Thyroid gland (tissue), 4 donors: ENCODE results near the gene SIKE1.

Experiments
- POLR2A ChIP-seq, 2 donors: fragments of 450-650 bp; IDR thresholded peaks; one replicate each; pipeline ENCODE4 v1.6.1; 2017; ENCODE audit warnings: antibody characterized with exemption in 2 of 2, mild to moderate bottlenecking in 2 of 2, moderate library complexity in 1 of 2
- TF ChIP-seq, protein P1 (sequence below), 6 experiments: fragments of 200-600 bp in 3 of 6; fragments of 450-650 bp in 3 of 6; sonication (generic) in 3 of 6; IDR thresholded peaks; one replicate each; pipeline ENCODE4 v1.5.1; 2016 to 2019; ENCODE audit warnings: antibody characterized with exemption in 6 of 6, mild to moderate bottlenecking in 2 of 6, inconsistent platforms in 1 of 6, moderate library complexity in 1 of 6

DNA sequence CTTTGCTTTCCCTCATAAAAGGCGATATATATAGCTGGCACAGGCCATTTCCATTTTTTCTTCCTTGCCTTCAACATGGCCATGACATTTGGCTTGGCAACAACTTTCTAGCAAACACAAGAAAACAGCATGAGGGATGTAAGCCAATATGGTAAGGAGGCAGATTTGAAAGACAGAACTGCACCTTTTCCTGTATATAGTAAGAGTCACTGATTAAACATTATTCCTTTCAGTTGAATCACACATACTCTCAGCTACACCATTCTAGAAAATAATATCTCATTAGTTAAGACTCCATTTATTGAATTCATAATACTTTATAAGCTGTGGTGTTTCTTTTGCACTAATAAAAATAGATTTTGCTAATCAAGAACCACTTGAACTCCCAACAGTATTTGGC is 9.5 kb downstream of the SIKE1 start:
- TF ChIP-seq, protein P1, sequence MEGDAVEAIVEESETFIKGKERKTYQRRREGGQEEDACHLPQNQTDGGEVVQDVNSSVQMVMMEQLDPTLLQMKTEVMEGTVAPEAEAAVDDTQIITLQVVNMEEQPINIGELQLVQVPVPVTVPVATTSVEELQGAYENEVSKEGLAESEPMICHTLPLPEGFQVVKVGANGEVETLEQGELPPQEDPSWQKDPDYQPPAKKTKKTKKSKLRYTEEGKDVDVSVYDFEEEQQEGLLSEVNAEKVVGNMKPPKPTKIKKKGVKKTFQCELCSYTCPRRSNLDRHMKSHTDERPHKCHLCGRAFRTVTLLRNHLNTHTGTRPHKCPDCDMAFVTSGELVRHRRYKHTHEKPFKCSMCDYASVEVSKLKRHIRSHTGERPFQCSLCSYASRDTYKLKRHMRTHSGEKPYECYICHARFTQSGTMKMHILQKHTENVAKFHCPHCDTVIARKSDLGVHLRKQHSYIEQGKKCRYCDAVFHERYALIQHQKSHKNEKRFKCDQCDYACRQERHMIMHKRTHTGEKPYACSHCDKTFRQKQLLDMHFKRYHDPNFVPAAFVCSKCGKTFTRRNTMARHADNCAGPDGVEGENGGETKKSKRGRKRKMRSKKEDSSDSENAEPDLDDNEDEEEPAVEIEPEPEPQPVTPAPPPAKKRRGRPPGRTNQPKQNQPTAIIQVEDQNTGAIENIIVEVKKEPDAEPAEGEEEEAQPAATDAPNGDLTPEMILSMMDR (IDR thresholded peaks at IDR 0.05) = no peak
- TF ChIP-seq POLR2A (IDR thresholded peaks at IDR 0.05) = no peak
